K562 (cell line): ENCODE data around the gene ANKRD44. TPM values are rescaled to one million over a fixed set of nuclear protein-coding genes. Genes with fewer than 3 reads are reported as not detected.
A peak's percentile ranks its signal among the peaks of the same experiment; 100 is the strongest.

Experiments
- CBFA2T2 ChIP-seq: fragments of 450-650 bp; conservative IDR thresholded peaks from 2 replicates; pipeline ENCODE4 v1.6.1; 2017; ENCODE audit warnings: mild to moderate bottlenecking
- CUX1 ChIP-seq: fragments of 200-800 bp; sonication (Bioruptor generic); IDR thresholded peaks from 2 replicates; pipeline ENCODE4 v1.6.1; 2016; ENCODE audit warnings: missing genetic modification characterization, missing compliant biosample characterization
- FOS ChIP-seq: IDR thresholded peaks from 3 replicates; pipeline ENCODE4 v1.6.1; 2011; ENCODE audit not compliant: insufficient read length; ENCODE audit errors: extremely low read depth
- GTF2B ChIP-seq: IDR thresholded peaks from 2 replicates; pipeline ENCODE4 v1.6.1; 2011; ENCODE audit not compliant: insufficient read length; ENCODE audit errors: extremely low read depth
- POLR2A ChIP-seq: fragments of 450-650 bp; conservative IDR thresholded peaks from 2 replicates; pipeline ENCODE4 v1.6.1; 2016
- SMAD4 ChIP-seq: fragments of 250-450 bp; sonication (Bioruptor Pico); conservative IDR thresholded peaks from 2 replicates; pipeline ENCODE4 v1.8.0; 2021; ENCODE audit warnings: inconsistent platforms, mild to moderate bottlenecking, moderate library complexity
- TRIM24 ChIP-seq, 2 experiments: fragments of 450-650 bp; IDR thresholded peaks; 2 replicates each; pipeline ENCODE4 v1.6.1; 2016
- USF2 ChIP-seq: sonication (generic); formaldehyde crosslinking; IDR thresholded peaks from 2 replicates; pipeline ENCODE4 v1.5.0; 2020; ENCODE audit warnings: missing genetic modification reagents
- ZNF444 ChIP-seq: fragments of 250-450 bp; sonication (Bioruptor Pico); IDR thresholded peaks from 2 replicates; pipeline ENCODE4 v1.4.0; 2020; ENCODE audit warnings: mild to moderate bottlenecking, moderate library complexity
- ZNF75A ChIP-seq: fragments of 450-650 bp; formaldehyde crosslinking; IDR thresholded peaks from 2 replicates; pipeline ENCODE4 v1.4.0; 2020; ENCODE audit warnings: mild to moderate bottlenecking
- ZNF778 ChIP-seq: fragments of 450-650 bp; formaldehyde crosslinking; IDR thresholded peaks from 2 replicates; pipeline ENCODE4 v1.4.0; 2020; ENCODE audit warnings: mild to moderate bottlenecking, moderate library complexity
- polyA plus RNA-seq, 8 experiments: library from polyadenylated mRNA; depleted of rRNA in 4 of 8; stranded (reverse) in 5 of 8; unstranded in 3 of 8; fragments of >200 nt; fragmentation: Nextera tagmentation in 2 of 8; fragmentation: Illumina TruSeq in 1 of 8; extraction: Ambion mirVana in 2 of 8; extraction: Trizol in 1 of 8; gene quantifications; 2 replicates each; pipeline versions ENCODE4 v1.2.1 to v1.2.3, GENCODE V29; 2011 to 2014; ENCODE audit warnings: inconsistent platforms in 1 of 8, missing spikeins in 1 of 8
- total RNA-seq, 7 experiments: library from RNA; depleted of rRNA in 6 of 7; stranded (reverse); fragments of >200 nt in 6 of 7; fragmentation: Illumina TruSeq in 2 of 7; extraction: Trizol in 2 of 7; gene quantifications; 2 replicates each; pipeline versions ENCODE4 v1.2.1 to v1.2.3, GENCODE V29; 2011 to 2021; ENCODE audit warnings: low replicate concordance in 1 of 7
- TF ChIP-seq, protein P1 (sequence below): sonication (generic); formaldehyde crosslinking; IDR thresholded peaks from 2 replicates; pipeline ENCODE4 v1.8.1; 2022; ENCODE audit warnings: missing genetic modification reagents
- TF ChIP-seq, protein P2 (sequence below): fragments of 450-650 bp; IDR thresholded peaks from 2 replicates; pipeline ENCODE4 v1.6.1; 2016; ENCODE audit warnings: low read depth

Gene ANKRD44
- total and polyA plus RNA-seq, 9 of the 15 experiments (the other 6 are each of a cell fraction or from before 2014, with no cell fraction given): 0.03 to 0.64 (median 0.07) TPM; not detected in 3

DNA sequence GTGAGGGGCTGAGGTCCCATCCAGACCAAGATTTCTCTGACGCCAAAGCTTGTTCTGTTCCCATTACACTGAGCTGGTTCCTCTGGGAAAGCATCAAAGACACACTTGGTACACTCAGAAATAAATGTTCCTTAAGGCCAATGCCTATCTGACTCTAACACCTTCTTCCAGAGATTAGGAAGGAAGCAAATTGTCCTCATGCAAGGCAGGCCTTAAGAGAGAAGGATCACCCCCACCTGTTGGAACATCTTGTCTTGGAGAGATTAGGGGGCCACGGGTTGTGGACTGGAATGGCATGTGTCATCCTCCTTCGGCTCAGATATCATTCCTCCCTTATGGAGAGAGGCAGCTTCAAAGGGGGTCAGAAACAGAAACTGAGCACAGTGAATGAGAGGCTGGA lies 100.2 kb downstream of the ANKRD44 start (continued):
- TF ChIP-seq ZNF75A (CRISPR knock-in tag): no peak
- TF ChIP-seq USF2 (CRISPR knock-in tag): no peak
- TF ChIP-seq SMAD4: no peak
- no peak for TF ChIP-seq ZNF778
- TF ChIP-seq CBFA2T2: peak; percentile 78
- TF ChIP-seq POLR2A: no peak
- no peak for TF ChIP-seq CUX1
- peak; percentile 24 to 45; a peak in 1 of 4 replicates for TF ChIP-seq TRIM24 (IDR thresholded peaks at IDR 0.05)
- no peak for TF ChIP-seq FOS
- TF ChIP-seq, protein P1, sequence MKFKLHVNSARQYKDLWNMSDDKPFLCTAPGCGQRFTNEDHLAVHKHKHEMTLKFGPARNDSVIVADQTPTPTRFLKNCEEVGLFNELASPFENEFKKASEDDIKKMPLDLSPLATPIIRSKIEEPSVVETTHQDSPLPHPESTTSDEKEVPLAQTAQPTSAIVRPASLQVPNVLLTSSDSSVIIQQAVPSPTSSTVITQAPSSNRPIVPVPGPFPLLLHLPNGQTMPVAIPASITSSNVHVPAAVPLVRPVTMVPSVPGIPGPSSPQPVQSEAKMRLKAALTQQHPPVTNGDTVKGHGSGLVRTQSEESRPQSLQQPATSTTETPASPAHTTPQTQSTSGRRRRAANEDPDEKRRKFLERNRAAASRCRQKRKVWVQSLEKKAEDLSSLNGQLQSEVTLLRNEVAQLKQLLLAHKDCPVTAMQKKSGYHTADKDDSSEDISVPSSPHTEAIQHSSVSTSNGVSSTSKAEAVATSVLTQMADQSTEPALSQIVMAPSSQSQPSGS (CRISPR knock-in tag): no peak
- TF ChIP-seq, protein P2, sequence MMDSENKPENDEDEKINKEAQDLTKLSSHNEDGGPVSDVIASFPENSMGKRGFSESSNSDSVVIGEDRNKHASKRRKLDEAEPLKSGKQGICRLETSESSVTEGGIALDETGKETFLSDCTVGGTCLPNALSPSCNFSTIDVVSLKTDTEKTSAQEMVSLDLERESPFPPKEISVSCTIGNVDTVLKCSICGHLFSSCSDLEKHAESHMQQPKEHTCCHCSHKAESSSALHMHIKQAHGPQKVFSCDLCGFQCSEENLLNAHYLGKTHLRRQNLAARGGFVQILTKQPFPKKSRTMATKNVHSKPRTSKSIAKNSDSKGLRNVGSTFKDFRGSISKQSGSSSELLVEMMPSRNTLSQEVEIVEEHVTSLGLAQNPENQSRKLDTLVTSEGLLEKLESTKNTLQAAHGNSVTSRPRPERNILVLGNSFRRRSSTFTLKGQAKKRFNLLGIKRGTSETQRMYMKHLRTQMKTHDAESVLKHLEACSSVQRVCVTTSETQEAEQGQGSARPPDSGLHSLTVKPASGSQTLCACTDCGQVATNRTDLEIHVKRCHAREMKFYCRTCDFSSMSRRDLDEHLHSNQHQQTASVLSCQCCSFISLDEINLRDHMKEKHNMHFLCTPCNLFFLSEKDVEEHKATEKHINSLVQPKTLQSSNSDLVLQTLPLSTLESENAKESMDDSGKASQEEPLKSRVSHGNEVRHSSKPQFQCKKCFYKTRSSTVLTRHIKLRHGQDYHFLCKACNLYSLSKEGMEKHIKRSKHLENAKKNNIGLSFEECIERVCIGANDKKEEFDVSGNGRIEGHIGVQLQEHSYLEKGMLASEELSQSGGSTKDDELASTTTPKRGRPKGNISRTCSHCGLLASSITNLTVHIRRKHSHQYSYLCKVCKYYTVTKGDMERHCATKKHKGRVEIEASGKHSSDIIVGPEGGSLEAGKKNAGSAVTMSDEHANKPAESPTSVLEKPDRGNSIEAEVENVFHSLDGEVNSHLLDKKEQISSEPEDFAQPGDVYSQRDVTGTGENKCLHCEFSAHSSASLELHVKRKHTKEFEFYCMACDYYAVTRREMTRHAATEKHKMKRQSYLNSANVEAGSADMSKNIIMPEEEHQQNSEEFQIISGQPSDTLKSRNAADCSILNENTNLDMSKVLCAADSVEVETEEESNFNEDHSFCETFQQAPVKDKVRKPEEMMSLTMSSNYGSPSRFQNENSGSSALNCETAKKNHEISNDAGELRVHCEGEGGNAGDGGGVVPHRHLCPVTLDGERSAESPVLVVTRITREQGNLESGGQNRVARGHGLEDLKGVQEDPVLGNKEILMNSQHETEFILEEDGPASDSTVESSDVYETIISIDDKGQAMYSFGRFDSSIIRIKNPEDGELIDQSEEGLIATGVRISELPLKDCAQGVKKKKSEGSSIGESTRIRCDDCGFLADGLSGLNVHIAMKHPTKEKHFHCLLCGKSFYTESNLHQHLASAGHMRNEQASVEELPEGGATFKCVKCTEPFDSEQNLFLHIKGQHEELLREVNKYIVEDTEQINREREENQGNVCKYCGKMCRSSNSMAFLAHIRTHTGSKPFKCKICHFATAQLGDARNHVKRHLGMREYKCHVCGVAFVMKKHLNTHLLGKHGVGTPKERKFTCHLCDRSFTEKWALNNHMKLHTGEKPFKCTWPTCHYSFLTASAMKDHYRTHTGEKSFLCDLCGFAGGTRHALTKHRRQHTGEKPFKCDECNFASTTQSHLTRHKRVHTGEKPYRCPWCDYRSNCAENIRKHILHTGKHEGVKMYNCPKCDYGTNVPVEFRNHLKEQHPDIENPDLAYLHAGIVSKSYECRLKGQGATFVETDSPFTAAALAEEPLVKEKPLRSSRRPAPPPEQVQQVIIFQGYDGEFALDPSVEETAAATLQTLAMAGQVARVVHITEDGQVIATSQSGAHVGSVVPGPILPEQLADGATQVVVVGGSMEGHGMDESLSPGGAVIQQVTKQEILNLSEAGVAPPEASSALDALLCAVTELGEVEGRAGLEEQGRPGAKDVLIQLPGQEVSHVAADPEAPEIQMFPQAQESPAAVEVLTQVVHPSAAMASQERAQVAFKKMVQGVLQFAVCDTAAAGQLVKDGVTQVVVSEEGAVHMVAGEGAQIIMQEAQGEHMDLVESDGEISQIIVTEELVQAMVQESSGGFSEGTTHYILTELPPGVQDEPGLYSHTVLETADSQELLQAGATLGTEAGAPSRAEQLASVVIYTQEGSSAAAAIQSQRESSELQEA: no peak
- no peak for TF ChIP-seq ZNF444 (CRISPR knock-in tag)
- no peak for TF ChIP-seq GTF2B
